Measurements from ENCODE around the gene HMCN2.
"Not testable (repeated sequence)": the region's sequence is repeated elsewhere in the genome, so short reads cannot be mapped to it uniquely, and the experiment has no call there.

Gene HMCN2

GRCh38 chr9:130264414-130265350, 878 bp upstream of the HMCN2 start:
- DNase-seq, result no peak

DNA sequence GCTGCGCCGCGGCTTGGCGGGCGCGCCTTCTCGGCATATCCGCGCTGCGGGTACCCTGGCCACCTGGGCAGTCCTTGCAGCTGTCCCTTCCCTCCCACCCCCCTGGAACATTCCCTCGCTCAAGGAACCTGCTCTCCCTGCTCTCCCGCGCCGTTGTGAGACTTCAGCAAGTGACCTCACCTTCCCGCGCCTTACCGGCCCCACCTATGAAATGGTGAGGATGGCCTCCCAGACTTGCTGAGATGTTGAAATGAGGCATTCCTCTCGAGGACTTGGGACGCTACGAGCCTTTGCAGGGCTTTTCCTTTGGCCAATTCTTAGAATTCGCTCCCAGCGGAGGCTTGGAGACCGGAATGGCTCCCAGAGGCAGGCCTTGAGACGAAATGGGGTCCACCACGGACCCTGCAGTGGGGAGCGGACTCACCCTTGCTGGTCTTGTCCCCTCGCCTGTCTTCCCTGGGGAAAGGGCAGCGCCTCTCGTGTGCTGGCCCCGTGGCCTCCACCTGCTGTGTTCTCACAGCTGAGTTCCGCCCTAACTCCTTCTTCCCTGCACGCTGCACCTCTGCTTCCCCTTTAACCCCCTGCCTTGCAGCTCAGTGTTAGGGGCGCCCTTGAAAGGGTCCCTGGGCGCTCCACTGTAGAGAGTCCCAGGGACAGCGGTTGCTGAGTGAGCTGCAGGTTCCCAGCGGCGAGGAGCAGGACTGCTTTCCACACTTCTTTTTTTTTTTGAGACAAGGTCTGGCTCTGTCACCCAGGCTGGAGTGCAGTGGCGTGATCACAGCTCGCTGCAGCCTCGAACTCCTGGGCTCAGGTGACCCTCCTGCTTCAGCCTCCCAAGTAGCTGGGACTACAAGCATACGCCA, 907 bp downstream of the HMCN2 start:
- DNase-seq, result no peak

DNA sequence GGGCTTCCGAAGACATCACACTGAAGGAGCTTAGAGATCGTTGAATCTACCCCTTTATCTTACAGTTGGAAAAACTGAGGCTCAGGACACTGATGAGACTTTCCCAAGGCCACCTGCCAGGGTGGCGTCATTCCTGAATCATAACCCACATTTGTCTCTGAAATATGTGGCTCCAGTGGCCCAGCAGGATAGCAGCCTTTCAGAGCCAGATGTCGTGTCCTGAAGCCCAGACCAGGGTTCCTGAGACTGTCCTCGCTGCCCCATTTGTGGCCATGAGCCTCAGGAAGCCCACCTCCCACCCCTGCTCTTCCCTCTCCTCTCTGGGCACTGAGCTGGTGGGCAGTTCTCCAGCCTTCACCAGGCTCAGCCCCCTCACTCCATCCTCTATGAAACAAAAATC, 2.4 kb downstream of the HMCN2 start:
- no peak for DNase-seq

GRCh38 chr9:130268521-130269211, 3.1 kb downstream of the HMCN2 start:
- no peak for DNase-seq

DNA sequence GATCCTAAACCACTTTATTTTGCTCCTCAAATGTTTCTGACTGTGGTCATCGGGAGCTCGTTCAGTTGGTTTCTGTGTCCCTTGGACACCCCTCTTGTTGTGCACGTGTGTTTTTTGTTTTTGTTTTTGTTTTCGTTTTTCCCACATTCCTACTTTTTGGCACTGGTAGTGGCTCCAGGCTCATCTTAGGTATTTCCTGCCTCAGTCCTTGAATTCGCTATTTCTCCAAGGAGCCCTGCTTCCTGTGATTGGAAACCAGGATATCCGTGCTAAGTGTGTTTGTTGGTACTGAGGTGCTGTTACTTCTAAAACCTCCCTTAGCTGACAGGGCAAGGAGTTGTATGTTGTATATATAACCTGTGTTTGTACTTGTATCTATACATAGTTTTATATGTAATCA, 5.9 kb downstream of the HMCN2 start:
- no peak for DNase-seq

GRCh38 chr9:130275156-130275555, 9.6 kb downstream of the HMCN2 start:
- no peak for DNase-seq

GRCh38 chr9:130276121-130276520, 10.6 kb downstream of the HMCN2 start:
- no peak for DNase-seq

- no peak for DNase-seq
Observed at GRCh38 chr9:130276955-130277354, 11.4 kb downstream of the HMCN2 start.

- DNase-seq, result not testable (repeated sequence)
Observed at GRCh38 chr9:130277525-130277924, 12.0 kb downstream of the HMCN2 start.

DNA sequence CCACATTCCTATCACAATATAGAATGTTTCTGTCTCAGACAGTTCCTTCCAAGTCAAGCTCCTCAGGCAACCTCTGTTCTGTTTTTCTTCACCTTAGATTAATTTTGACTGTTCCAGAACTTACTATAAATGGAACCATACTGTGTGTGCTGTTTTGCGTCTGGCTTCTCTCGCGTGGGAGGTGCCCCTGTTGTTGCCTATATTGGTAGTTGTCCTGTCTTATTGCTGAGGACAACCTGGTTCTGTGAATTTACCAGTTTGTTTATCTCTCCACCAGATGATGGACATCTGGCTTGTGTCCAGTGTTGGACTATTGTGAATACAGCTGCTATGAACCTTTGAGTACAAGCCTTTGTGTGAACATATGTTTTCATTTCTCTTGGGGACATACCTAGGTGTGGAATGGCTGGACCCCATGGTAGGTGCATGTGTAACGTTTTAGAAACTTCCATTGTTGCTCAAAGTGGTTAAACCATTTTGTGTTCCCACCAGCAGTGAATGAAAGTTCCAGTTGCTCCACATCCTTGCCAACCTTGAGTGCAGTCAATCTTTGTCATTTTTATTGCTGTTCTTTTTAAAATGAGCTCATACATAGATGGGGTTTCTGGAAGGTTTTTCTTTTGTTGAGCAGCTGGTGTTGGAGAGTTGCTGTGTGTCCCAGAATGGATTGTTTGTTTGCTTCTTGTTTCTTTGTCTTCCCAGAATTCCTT, 18.1 kb downstream of the HMCN2 start:
- no peak for DNase-seq

GRCh38 chr9:130284249-130284625, 18.7 kb downstream of the HMCN2 start:
- DNase-seq, result no peak

- no peak for DNase-seq
Observed at GRCh38 chr9:130284690-130285089, 19.1 kb downstream of the HMCN2 start.

GRCh38 chr9:130285271-130285670, 19.7 kb downstream of the HMCN2 start:
- no peak for DNase-seq

DNA sequence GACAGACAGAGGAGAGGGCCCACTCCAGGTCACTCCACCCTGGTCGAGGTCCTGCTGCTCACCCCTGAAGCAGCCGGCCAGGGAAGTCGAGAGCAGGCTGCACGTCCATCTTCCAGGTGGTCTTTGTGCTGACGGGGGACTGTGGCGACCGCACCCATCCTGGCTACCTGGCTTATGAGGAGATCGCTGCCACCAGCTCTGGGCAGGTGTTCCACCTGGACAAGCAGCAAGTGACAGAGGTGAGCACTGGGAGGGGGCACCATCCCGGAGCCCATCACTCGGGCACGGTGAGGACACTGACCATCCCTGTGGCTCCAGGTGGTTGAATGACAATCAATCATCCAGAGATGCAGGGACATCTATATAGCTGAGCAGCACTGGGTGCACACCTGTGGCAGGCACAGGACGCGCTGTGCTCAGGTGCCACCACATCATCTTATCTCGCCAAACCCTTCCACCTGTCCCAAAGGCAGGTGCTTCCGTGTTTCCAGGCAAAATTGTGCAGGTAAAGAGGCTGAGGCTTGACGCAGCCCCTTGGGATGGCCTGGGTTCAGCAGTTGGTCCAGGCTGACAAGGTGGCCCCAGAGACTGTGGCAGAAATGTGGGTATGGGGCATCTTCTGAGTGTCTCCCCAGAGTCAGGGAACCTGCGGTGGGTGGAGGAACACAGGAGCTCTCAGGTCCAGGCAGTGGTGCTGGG, 20.7 kb downstream of the HMCN2 start:
- DNase-seq, result no peak

DNA sequence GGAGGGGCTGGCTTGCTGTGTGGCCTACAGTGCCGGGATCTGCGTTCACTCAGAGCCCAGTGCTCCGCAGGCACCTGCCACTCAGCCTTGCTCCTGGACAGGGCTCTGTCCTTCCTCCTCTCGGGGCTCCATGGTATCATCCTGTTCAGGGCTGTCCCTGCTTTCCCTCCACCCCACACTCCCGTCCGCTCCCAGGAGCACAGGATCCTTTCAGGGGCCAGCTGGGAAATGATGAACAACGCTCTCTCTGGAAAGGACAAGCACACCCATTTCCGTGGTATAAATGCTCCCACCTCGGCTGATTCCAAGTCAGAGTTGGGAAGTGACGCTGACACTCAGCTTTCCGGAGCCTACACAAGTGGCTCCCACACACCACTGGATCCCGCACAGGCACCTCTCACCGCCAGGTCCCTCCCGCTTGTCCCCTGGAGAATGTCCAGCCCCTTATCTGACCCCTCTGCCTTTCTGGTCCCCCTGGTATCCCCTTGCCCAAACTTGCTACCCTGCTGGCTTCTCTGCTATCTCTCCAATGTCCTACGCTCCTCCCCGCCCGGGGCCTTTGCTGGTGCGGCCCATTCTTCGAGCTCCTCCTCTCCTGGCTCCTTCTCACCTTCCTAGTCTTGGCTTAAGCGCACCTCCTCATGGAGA, 21.3 kb downstream of the HMCN2 start:
- DNase-seq, result no peak

DNA sequence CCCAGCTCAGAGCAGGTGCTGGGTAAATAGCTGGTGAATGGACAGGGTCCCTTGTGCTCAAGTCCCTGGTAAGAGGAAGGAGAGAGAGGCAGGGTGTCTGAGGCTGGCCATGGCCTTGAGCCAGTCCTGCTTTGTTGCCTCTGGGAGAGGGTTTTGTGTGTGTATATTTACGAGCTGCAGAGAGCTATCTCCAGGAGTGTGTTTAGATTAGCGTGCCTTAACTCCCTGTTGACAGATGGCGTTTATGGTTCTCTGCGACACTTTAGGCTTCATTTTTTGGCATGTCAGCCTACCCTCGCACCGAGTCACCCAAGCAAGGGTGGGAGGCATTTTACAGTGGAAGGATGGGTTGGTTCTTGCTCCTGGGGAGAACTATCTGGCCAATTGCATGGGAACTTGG, 22.2 kb downstream of the HMCN2 start:
- DNase-seq, result no peak

DNA sequence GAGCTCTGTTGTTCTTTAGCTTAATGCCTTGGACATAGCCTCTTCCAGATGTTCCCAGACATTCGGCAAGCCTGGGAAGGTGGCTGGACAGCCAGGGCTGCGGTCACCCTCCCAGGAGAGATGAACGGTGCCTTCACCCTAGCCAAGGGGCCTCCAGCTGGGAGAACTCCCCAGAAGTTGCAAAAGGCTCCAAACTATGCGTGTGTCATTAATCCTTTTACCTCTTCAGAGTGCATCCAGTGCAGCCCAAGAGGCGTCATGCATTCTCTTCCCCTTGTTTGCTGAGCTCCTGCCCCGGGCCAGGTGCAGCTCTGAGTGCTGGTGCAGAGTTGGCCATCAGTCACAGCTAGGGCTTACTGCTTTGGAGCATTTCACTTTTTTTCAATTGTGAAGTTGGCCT, 22.8 kb downstream of the HMCN2 start:
- DNase-seq, result no peak

DNA sequence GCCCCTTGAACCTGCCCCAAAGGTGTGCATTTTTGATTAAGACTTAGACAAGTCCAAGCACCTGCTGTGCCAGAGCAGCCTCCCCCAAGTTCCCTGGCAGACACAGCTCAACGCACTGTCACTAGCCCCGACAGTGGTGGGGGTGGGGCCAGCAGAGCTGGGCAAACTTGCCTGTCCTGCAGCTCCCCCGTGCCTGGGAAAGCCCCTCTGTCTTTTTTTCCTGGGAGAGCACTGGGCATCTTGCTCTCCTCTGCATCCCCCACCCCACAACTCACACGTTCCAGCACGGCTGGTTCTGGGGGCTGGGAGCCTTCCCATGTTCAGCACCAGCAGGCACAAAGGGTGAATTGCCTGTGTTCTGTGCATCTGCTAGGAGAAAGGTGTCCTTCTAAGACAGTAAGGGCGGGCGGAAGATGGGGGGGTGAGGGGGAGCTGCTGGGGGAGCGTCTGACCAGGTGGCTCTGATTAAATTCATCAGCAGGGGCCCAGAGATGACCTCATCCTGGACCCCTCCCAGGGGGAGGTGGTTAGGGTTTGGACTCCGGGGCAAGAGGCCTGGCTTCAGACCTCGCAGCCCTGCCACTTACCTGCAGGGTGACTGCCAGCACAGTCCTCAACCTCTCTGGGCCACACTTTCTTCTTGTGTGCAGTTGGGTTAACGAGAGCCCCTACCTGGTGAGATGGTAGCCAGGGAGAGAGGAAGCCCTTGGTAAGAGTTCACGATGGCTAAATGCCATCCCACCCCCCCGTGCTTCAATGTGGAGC, 23.5 kb downstream of the HMCN2 start:
- no peak for DNase-seq

DNA sequence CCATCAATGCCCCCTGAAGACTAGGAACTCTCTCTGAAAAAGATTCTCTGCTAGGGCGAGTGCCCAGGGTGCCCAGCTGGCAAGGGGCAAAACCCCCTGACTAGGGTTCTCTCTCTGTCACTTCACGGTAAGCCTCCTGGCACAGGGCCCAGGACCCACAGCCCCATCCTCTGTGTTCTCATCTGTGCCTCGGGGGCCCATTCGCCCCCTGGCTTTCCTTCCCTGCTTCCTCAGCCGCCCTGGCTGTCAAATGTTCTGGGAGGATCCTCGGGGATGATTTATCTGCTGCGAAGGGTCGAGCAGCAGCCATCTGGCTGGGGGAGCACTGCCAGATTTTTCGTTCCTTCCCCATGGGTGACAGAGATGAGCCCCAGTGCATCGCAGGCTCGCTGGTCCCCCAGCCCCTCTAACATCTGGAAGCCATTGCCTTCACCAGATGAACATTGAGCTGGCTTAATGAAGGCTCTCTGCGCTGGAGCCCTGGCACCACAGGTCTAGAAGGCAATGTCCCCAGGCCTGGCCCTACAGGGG, 24.2 kb downstream of the HMCN2 start:
- DNase-seq, result no peak

All from CD4-positive, alpha-beta T cell treated with Interleukin-17A for 1 hour (primary cell).